Measurements from ENCODE around the gene SORCS2. TPM values are rescaled to one million over a fixed set of nuclear protein-coding genes. Genes with fewer than 3 reads are reported as not detected.

SORCS2 gene
- total RNA-seq, 3 donors from 2014 or later = 0.66 to 1.3 (median 0.80) TPM

GRCh38 chr4:7733801-7734650, 541.7 kb downstream of the SORCS2 start:
- no peaks in the 10 kb centered on the region for H3K27me3 ChIP-seq
- no peak overlapping the region for H3K4me3 ChIP-seq
- TF ChIP-seq CTCF (IDR thresholded peaks at IDR 0.05) (no peak), POLR2AphosphoS5 (IDR thresholded peaks at IDR 0.05) (no peak), POLR2A (IDR thresholded peaks at IDR 0.05) (no peak)
- no peaks in the 10 kb centered on the region for H3K36me3 ChIP-seq
- no peaks in the 10 kb centered on the region for H3K4me1 ChIP-seq
- DNase-seq (ENCODE audit: low spot score in 2 of 2) = no peak
- intact Hi-C loops (cut with DNase I; ENCODE audit: low total_unique reads) = no loop called here
- peaks cover 0 to 6% of the 10 kb centered on the region in 2 donors for H3K9me3 ChIP-seq
- H3K27ac ChIP-seq = no peak overlapping the region

- intact Hi-C loops (cut with DNase I; ENCODE audit: low total_unique reads) = no loop called here
- Histone ChIP-seq H3K27ac (no peak overlapping the region), H3K36me3 (no peaks in the 10 kb centered on the region), H3K4me3 (no peak overlapping the region), H3K4me1 (no peaks in the 10 kb centered on the region), H3K9me3 (peaks cover 0 to 6% of the 10 kb centered on the region in 2 donors), H3K27me3 (no peaks in the 10 kb centered on the region)
- TF ChIP-seq POLR2AphosphoS5 (IDR thresholded peaks at IDR 0.05) = no peak
- no peak for TF ChIP-seq POLR2A (IDR thresholded peaks at IDR 0.05)
- no peak for TF ChIP-seq CTCF (IDR thresholded peaks at IDR 0.05)
- no peak for DNase-seq (ENCODE audit: low spot score in 2 of 2)
Observed at GRCh38 chr4:7734651-7735260, 542.4 kb downstream of the SORCS2 start.

- Histone ChIP-seq H3K27me3 (no peaks in the 10 kb centered on the region), H3K4me1 (no peaks in the 10 kb centered on the region), H3K4me3 (no peak overlapping the region), H3K36me3 (no peaks in the 10 kb centered on the region), H3K27ac (no peak overlapping the region), H3K9me3 (peaks cover 0 to 6% of the 10 kb centered on the region in 2 donors)
- TF ChIP-seq CTCF (IDR thresholded peaks at IDR 0.05) (no peak), POLR2AphosphoS5 (IDR thresholded peaks at IDR 0.05) (no peak), POLR2A (IDR thresholded peaks at IDR 0.05) (no peak)
- intact Hi-C loops (cut with DNase I; ENCODE audit: low total_unique reads) = no loop called here
- DNase-seq (ENCODE audit: low spot score in 2 of 2) = no peak
Observed at GRCh38 chr4:7735395-7735794, 543.1 kb downstream of the SORCS2 start.

- Histone ChIP-seq H3K27ac (no peak overlapping the region), H3K4me1 (no peaks in the 10 kb centered on the region), H3K27me3 (no peaks in the 10 kb centered on the region), H3K36me3 (no peaks in the 10 kb centered on the region), H3K4me3 (no peak overlapping the region), H3K9me3 (peaks cover 0 to 6% of the 10 kb centered on the region in 2 donors)
- intact Hi-C loops (cut with DNase I; ENCODE audit: low total_unique reads) = no loop called here
- DNase-seq (ENCODE audit: low spot score in 2 of 2) = no peak
- TF ChIP-seq POLR2A (IDR thresholded peaks at IDR 0.05) = no peak
- TF ChIP-seq CTCF (IDR thresholded peaks at IDR 0.05) = no peak
- no peak for TF ChIP-seq POLR2AphosphoS5 (IDR thresholded peaks at IDR 0.05)
Observed at GRCh38 chr4:7735961-7736360, 543.6 kb downstream of the SORCS2 start.

Measured in breast epithelium (tissue), 4 donors.